Measurements from ENCODE around the gene RNASEH2B. TPM values are rescaled to one million over a fixed set of nuclear protein-coding genes. Genes with fewer than 3 reads are reported as not detected.

The RNASEH2B gene, protein sequence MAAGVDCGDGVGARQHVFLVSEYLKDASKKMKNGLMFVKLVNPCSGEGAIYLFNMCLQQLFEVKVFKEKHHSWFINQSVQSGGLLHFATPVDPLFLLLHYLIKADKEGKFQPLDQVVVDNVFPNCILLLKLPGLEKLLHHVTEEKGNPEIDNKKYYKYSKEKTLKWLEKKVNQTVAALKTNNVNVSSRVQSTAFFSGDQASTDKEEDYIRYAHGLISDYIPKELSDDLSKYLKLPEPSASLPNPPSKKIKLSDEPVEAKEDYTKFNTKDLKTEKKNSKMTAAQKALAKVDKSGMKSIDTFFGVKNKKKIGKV
- 10 to 100 TPM; 24.0 to 57.7 (median 35.1) TPM for total RNA-seq

GRCh38 chr13:50909605-50910484, at the start of gene RNASEH2B:
RNASEH2B (plus strand) TSS chr13:50909791; CDS start chr13:50910077, 286 bp downstream.
- WGBS, 10 experiments, result 0 to 3% (median 3%) methylated on average over 2 to 8 of the region's 107 CpGs; no CpG with 5 or more reads in 7 of the 10 experiments
- Histone ChIP-seq H3K4me1 (replicated peaks in 1 of 2) (peaks cover 5 to 8% of the 10 kb centered on the region in 2 donors), H3K27ac (peak within 1 kb of the TSS; percentile 3 to 50), H3K4me3 (peak within 1 kb of the TSS; percentile 44 to 69 (median 58))
- peak; percentile 78 to 94 (median 92) for ATAC-seq (replicated peaks in 6 of 8)
- in situ Hi-C loops (cut with MboI; ENCODE audit: low pct_unique_long_range_greater_than_20kb in 2 of 9, low sequenced_read_pairs in 9 of 9, unreplicated experiment in 9 of 9), result loop anchor here in 4 of 9 experiments (25.0 kb wide), 1 partner anchor 923 kb away; the partner anchor contains the start of gene TRIM13 (in 4 of the 4)

- in situ Hi-C loops (cut with MboI; ENCODE audit: low pct_unique_long_range_greater_than_20kb in 2 of 9, low sequenced_read_pairs in 9 of 9, unreplicated experiment in 9 of 9), result no loop called here
- WGBS, 10 experiments, result 83 to 100% (median 100%) methylated on average over 1 of the region's 1 CpG; no CpG with 5 or more reads in 5 of the 10 experiments
- Histone ChIP-seq H3K4me1 (replicated peaks in 1 of 2) (no peaks in the 10 kb centered on the region), H3K27ac (no peak overlapping the region), H3K4me3 (no peak overlapping the region)
- no peak for ATAC-seq (replicated peaks in 6 of 8)
Measured at GRCh38 chr13:50864492-50864891, 45.1 kb upstream of the RNASEH2B start.

DNA sequence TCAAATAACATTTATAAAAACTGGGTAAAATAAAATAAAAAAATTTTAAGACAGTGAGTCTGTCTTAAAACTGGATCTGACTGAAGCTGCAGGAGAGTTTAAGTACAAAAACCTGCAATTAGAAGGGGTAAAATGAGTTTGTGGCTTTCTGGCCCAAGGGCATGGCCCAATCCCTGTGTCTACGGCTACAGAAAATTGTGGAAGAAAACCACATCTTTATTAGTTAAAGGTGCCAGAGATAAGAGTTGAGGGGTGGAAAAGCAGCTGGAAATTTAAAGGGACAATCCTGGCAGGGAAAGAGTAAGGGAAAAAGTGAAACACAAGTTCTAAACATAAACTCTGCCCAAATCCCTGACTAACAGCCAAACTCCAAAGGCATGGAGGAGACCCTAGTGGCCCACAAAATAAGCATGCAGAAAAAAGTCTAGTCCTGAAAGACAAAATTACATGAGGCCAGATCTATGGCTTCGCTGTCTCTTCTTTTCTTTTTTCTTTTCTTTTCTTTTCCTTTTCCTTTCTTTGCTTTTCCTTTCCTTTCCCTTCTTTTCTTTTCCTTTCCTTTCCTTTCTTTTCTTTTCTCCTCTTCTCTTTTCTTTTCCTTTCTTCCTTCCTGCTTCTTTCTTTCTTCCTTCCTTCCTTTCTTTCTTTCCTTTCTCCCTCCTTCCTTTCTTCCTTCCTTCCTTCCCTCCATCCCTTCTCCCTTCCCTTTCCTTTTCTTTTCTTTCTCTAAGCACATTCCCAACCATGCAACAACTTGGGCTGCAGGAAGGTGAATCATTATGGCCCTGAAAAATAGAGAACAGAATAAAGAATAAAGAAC, 42.6 kb upstream of the RNASEH2B start:
- ATAC-seq (replicated peaks in 6 of 8), result no peak
- Histone ChIP-seq H3K4me1 (replicated peaks in 1 of 2) (no peaks in the 10 kb centered on the region), H3K4me3 (no peak overlapping the region), H3K27ac (no peak overlapping the region)
- WGBS, 10 experiments, result 61 to 100% (median 94%) methylated on average over 1 to 2 of the region's 2 CpGs
- in situ Hi-C loops (cut with MboI; ENCODE audit: low pct_unique_long_range_greater_than_20kb in 2 of 9, low sequenced_read_pairs in 9 of 9, unreplicated experiment in 9 of 9), result no loop called here

- Histone ChIP-seq H3K4me1 (replicated peaks in 1 of 2) (no peaks in the 10 kb centered on the region), H3K4me3 (no peak overlapping the region), H3K27ac (no peak overlapping the region)
- ATAC-seq (replicated peaks in 6 of 8), result no peak
- in situ Hi-C loops (cut with MboI; ENCODE audit: low pct_unique_long_range_greater_than_20kb in 2 of 9, low sequenced_read_pairs in 9 of 9, unreplicated experiment in 9 of 9), result no loop called here
- 33 to 100% (median 59%) methylated on average over 1 to 3 of the region's 3 CpGs for WGBS, 10 experiments
Measured at GRCh38 chr13:50867637-50867945, 42.0 kb upstream of the RNASEH2B start.

- no peak for ATAC-seq (replicated peaks in 6 of 8)
- in situ Hi-C loops (cut with MboI; ENCODE audit: low pct_unique_long_range_greater_than_20kb in 2 of 9, low sequenced_read_pairs in 9 of 9, unreplicated experiment in 9 of 9), result no loop called here
- H3K4me3 ChIP-seq, result no peak overlapping the region
- H3K27ac ChIP-seq, result no peak overlapping the region
- WGBS, 10 experiments, result 50 to 100% (median 92%) methylated on average over 1 of the region's 1 CpG; no CpG with 5 or more reads in 3 of the 10 experiments
- H3K4me1 ChIP-seq (replicated peaks in 1 of 2), result no peaks in the 10 kb centered on the region
Measured at GRCh38 chr13:50871405-50871804, 38.2 kb upstream of the RNASEH2B start.

DNA sequence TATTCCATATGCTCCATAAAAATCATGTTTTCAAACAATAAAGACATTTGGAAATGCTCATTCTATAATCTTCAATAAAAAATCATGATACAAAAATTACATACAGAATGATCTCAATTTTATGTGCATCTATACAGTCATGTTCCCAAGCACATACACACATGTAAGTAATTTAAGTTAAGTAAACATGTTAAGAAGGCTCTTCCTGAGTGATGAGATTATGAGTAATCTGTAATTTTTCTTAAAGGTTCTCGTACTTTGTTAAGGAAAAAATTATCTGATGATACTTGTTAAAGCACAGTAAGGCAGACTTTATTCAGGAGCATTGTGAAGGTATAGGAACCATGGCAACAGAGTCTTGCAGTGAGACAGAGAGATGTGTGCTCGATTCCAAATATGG, 36.1 kb upstream of the RNASEH2B start:
- Histone ChIP-seq H3K4me3 (no peak overlapping the region), H3K4me1 (replicated peaks in 1 of 2) (no peaks in the 10 kb centered on the region), H3K27ac (no peak overlapping the region)
- 0 to 90% (median 38%) methylated on average over 1 to 2 of the region's 2 CpGs; no CpG with 5 or more reads in 2 of the 10 experiments for WGBS, 10 experiments
- ATAC-seq (replicated peaks in 6 of 8), result peak in 2 of 8 experiments; percentile 22 to 74
- in situ Hi-C loops (cut with MboI; ENCODE audit: low pct_unique_long_range_greater_than_20kb in 2 of 9, low sequenced_read_pairs in 9 of 9, unreplicated experiment in 9 of 9), result no loop called here

- 0 to 100% (median 62%) methylated on average over 1 to 2 of the region's 2 CpGs; no CpG with 5 or more reads in 2 of the 10 experiments for WGBS, 10 experiments
- no peak overlapping the region for H3K4me3 ChIP-seq
- no peaks in the 10 kb centered on the region for H3K4me1 ChIP-seq (replicated peaks in 1 of 2)
- peak in 1 of 8 experiments; percentile 34 for ATAC-seq (replicated peaks in 6 of 8)
- H3K27ac ChIP-seq, result no peak overlapping the region
- in situ Hi-C loops (cut with MboI; ENCODE audit: low pct_unique_long_range_greater_than_20kb in 2 of 9, low sequenced_read_pairs in 9 of 9, unreplicated experiment in 9 of 9), result no loop called here
Measured at GRCh38 chr13:50873991-50874390, 35.6 kb upstream of the RNASEH2B start.

DNA sequence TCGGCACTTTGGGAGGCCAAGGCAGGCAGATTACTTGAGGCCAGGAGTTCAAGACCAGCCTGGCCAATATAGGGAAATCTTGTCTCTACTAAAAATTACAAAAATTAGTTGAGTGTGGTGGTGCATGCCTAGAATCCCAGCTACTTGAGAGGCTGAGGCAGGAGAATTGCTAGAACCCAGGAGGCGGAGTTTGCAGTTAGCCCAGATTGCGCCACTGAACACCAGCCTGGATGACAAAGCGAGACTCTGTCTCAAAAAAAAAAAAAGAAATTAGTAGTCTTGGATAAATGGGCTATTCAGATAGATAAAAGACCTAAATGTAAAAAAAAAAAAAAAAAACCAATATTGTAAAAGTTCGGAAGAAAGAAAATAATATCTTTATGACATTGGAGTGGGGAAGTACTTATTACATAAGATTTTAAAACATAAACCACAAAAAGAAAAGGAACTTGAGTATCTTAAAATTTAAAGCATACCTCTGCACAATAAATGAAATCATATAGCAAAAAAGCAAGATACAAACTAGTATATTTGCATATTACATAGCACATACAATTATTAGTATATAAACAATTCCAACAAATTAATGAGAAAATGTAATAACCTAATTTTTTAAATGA, 26.7 kb upstream of the RNASEH2B start:
- H3K4me3 ChIP-seq, result no peak overlapping the region
- in situ Hi-C loops (cut with MboI; ENCODE audit: low pct_unique_long_range_greater_than_20kb in 2 of 9, low sequenced_read_pairs in 9 of 9, unreplicated experiment in 9 of 9), result no loop called here
- WGBS, 10 experiments, result 81 to 98% (median 92%) methylated on average over 3 to 5 of the region's 5 CpGs; no CpG with 5 or more reads in 1 of the 10 experiments

GRCh38 chr13:50883728-50884127, 25.9 kb upstream of the RNASEH2B start:
- H3K27ac ChIP-seq, result no peak overlapping the region
- ATAC-seq (replicated peaks in 6 of 8), result peak in 1 of 8 experiments; percentile 93
- in situ Hi-C loops (cut with MboI; ENCODE audit: low pct_unique_long_range_greater_than_20kb in 2 of 9, low sequenced_read_pairs in 9 of 9, unreplicated experiment in 9 of 9), result no loop called here
- H3K4me3 ChIP-seq, result no peak overlapping the region
- no peaks in the 10 kb centered on the region for H3K4me1 ChIP-seq (replicated peaks in 1 of 2)
- WGBS, 10 experiments, result 0 to 44% methylated on average over 1 of the region's 1 CpG; no CpG with 5 or more reads in 8 of the 10 experiments

More for the DNA sequence above, 26.7 kb upstream of the RNASEH2B start:
- no peaks in the 10 kb centered on the region for H3K4me1 ChIP-seq (replicated peaks in 1 of 2)
- ATAC-seq (replicated peaks in 6 of 8), result no peak
- H3K27ac ChIP-seq, result no peak overlapping the region

DNA sequence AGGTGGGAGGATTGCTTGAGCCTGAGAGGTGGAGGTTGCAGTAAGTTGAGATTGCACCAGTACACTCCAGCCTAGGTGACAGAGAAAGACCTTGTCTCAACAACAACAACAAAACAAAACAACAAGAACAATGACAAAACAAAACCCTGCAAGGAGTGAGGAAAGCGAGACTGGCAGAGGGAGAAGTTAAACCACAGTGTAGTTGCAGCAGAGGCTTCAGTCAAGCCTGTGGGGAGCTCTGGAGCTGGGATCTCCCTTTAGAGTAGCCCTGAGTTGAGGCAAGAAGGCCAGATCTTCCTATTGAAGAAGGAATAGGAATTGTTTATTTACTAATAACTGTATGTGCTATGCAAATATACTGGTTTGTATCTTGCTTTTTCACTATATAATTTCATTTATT, 25.3 kb upstream of the RNASEH2B start:
- in situ Hi-C loops (cut with MboI; ENCODE audit: low pct_unique_long_range_greater_than_20kb in 2 of 9, low sequenced_read_pairs in 9 of 9, unreplicated experiment in 9 of 9), result no loop called here
- H3K27ac ChIP-seq, result no peak overlapping the region

DNA sequence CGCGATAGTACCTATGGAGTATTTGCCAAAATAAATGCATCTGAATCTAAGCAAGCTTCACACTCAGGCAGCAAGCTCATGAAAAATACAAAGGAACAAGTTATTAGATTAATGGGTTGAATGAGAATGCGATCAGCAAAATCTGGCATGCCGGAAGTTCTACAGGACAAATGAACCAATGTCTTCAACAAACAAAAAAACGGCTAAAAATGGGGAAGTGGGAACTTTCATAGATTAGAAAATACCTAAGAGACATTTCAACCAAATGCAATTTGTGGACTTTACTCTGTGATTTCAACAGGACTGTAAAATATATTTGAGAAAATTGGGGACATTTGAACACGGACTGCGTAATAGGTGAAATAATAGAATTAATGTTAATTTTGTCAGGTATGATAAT, 22.4 kb upstream of the RNASEH2B start:
- WGBS, 10 experiments, result 89 to 100% (median 96%) methylated on average over 5 to 7 of the region's 7 CpGs; no CpG with 5 or more reads in 1 of the 10 experiments
- no peak for ATAC-seq (replicated peaks in 6 of 8)
- Histone ChIP-seq H3K4me3 (no peak overlapping the region), H3K27ac (no peak overlapping the region), H3K4me1 (replicated peaks in 1 of 2) (no peaks in the 10 kb centered on the region)
- in situ Hi-C loops (cut with MboI; ENCODE audit: low pct_unique_long_range_greater_than_20kb in 2 of 9, low sequenced_read_pairs in 9 of 9, unreplicated experiment in 9 of 9), result no loop called here

More for the DNA sequence above, 25.3 kb upstream of the RNASEH2B start:
- H3K4me3 ChIP-seq, result no peak overlapping the region
- no peaks in the 10 kb centered on the region for H3K4me1 ChIP-seq (replicated peaks in 1 of 2)
- WGBS, 10 experiments, result 50 to 100% (median 86%) methylated on average over 1 of the region's 1 CpG; no CpG with 5 or more reads in 5 of the 10 experiments
- ATAC-seq (replicated peaks in 6 of 8), result no peak

DNA sequence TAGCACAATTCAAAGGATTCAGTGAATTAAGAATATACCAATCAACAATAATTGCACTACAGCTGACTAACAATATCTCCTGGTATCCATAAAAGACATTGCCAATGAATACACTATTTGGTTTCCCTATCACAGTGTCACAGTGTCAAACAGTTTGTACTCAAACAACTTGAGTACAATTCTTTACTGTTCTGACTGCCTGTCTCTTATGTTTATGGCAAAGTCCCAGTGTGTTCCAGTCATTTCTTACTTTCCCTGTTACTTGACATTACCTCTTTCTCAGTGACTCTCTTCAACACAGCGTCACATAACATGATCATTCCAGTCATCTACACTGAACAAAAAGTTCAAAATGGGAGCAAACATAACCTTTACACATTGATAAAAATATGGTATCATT, 21.2 kb upstream of the RNASEH2B start:
- no peak overlapping the region for H3K27ac ChIP-seq
- peaks cover 0 to 2% of the 10 kb centered on the region in 2 donors for H3K4me1 ChIP-seq (replicated peaks in 1 of 2)
- H3K4me3 ChIP-seq, result no peak overlapping the region
- no peak for ATAC-seq (replicated peaks in 6 of 8)
- in situ Hi-C loops (cut with MboI; ENCODE audit: low pct_unique_long_range_greater_than_20kb in 2 of 9, low sequenced_read_pairs in 9 of 9, unreplicated experiment in 9 of 9), result no loop called here
- 30 to 100% (median 58%) methylated on average over 1 of the region's 1 CpG; no CpG with 5 or more reads in 3 of the 10 experiments for WGBS, 10 experiments

Measured in motor neuron (in vitro differentiated cells).